CD14-positive monocyte (primary cell): ENCODE data around the gene TSNAX. TPM values are rescaled to one million over a fixed set of nuclear protein-coding genes. Genes with fewer than 3 reads are reported as not detected.

Experiments
- DNase-seq, 3 donors: peaks; one replicate each; pipeline ENCODE4 v3.0.0-alpha.2; 2011 to 2022
- H2AFZ ChIP-seq: 2 replicates; pipeline ENCODE4 v1.6.0; 2012; ENCODE audit warnings: mild to moderate bottlenecking, low read depth, low read length, inconsistent platforms; ENCODE audit not compliant: insufficient read depth, poor library complexity, severe bottlenecking
- H3K27ac ChIP-seq, 2 donors: 1 replicate in 1 of 2; 2 replicates in 1 of 2; pipeline ENCODE4 v1.5.1; 2012 to 2013; ENCODE audit warnings: low read length in 2 of 2, control low read depth in 1 of 2, inconsistent platforms in 1 of 2, low read depth in 1 of 2, mild to moderate bottlenecking in 1 of 2
- H3K27me3 ChIP-seq, 2 donors: one replicate each; pipeline versions ENCODE4 v1.6.0 to v1.6.1; 2011 to 2013; ENCODE audit warnings: low read length in 2 of 2; ENCODE audit not compliant: control insufficient read depth in 2 of 2, insufficient read depth in 2 of 2
- H3K36me3 ChIP-seq, 2 donors: replicated peaks in 1 of 2; 1 replicate in 1 of 2; 2 replicates in 1 of 2; pipeline versions ENCODE4 v1.5.1 to v1.6.1; 2012 to 2013; ENCODE audit warnings: low read length in 2 of 2, control low read depth in 1 of 2, inconsistent platforms in 1 of 2, mild to moderate bottlenecking in 1 of 2; ENCODE audit not compliant: insufficient read depth in 2 of 2, control insufficient read depth in 1 of 2
- H3K4me1 ChIP-seq, 2 donors: 1 replicate in 1 of 2; 2 replicates in 1 of 2; pipeline versions ENCODE4 v1.5.1 to v1.6.1; 2012 to 2013; ENCODE audit warnings: low read length in 2 of 2, control low read depth in 1 of 2, inconsistent platforms in 1 of 2, mild to moderate bottlenecking in 1 of 2, moderate library complexity in 1 of 2; ENCODE audit not compliant: insufficient read depth in 2 of 2, control insufficient read depth in 1 of 2
- H3K4me2 ChIP-seq: replicated peaks from 2 replicates; pipeline ENCODE3; 2012; ENCODE audit warnings: low read length, moderate library complexity, mild to moderate bottlenecking; ENCODE audit not compliant: poor library complexity, severe bottlenecking; ENCODE audit errors: extremely low read depth
- H3K4me3 ChIP-seq, 3 experiments: fragments of 200-600 bp in 1 of 3; sonication (generic) in 1 of 3; replicated peaks in 1 of 3; 1 replicate in 2 of 3; 2 replicates in 1 of 3; pipeline ENCODE4 v1.5.1; 2011 to 2013; ENCODE audit warnings: low read length in 3 of 3, mild to moderate bottlenecking in 3 of 3, control low read depth in 2 of 3, low read depth in 2 of 3, inconsistent platforms in 1 of 3, moderate library complexity in 1 of 3
- H3K79me2 ChIP-seq: 2 replicates; pipeline ENCODE4 v1.6.0; 2012; ENCODE audit warnings: mild to moderate bottlenecking, control low read depth, inconsistent platforms, low read length, moderate library complexity; ENCODE audit not compliant: insufficient read depth
- H3K9ac ChIP-seq: 2 replicates; pipeline ENCODE4 v1.6.0; 2017; ENCODE audit warnings: low read length, mild to moderate bottlenecking; ENCODE audit not compliant: insufficient read depth, poor library complexity, severe bottlenecking
- H3K9me3 ChIP-seq, 2 donors: replicated peaks in 1 of 2; 1 replicate in 1 of 2; 2 replicates in 1 of 2; pipeline versions ENCODE4 v1.5.1 to v1.6.1; 2012 to 2013; ENCODE audit warnings: low read length in 2 of 2, control low read depth in 1 of 2; ENCODE audit not compliant: control insufficient read depth in 1 of 2, insufficient read depth in 1 of 2
- H4K20me1 ChIP-seq: 2 replicates; pipeline ENCODE4 v1.6.0; 2012; ENCODE audit warnings: mild to moderate bottlenecking, low read length, control low read depth, moderate library complexity; ENCODE audit not compliant: insufficient read depth
- H3K27ac Mint-ChIP-seq, 7 donors: one replicate each; pipeline ENCODE4 v1.8.0; 2020; ENCODE audit warnings: mild to moderate bottlenecking in 7 of 7, mixed read lengths in 7 of 7, moderate library complexity in 6 of 7, inconsistent platforms in 2 of 7
- H3K27me3 Mint-ChIP-seq, 3 donors: one replicate each; pipeline ENCODE4 v1.8.0; 2021 to 2022; ENCODE audit warnings: low read depth in 3 of 3, mild to moderate bottlenecking in 3 of 3, mixed read lengths in 3 of 3, moderate library complexity in 3 of 3, inconsistent platforms in 1 of 3
- H3K36me3 Mint-ChIP-seq, 2 donors: one replicate each; pipeline ENCODE4 v1.8.0; 2020; ENCODE audit warnings: mixed read lengths in 2 of 2, inconsistent platforms in 1 of 2, mild to moderate bottlenecking in 1 of 2
- H3K4me1 Mint-ChIP-seq: one replicate; pipeline ENCODE4 v1.8.0; 2020; ENCODE audit warnings: mild to moderate bottlenecking, mixed read lengths
- H3K4me3 Mint-ChIP-seq, 2 donors: one replicate each; pipeline ENCODE4 v1.8.0; 2020; ENCODE audit warnings: mild to moderate bottlenecking in 2 of 2, mixed read lengths in 2 of 2, moderate library complexity in 1 of 2
- H3K9me3 Mint-ChIP-seq, 7 donors: one replicate each; pipeline ENCODE4 v1.8.0; 2020 to 2022; ENCODE audit warnings: mixed read lengths in 7 of 7, mild to moderate bottlenecking in 6 of 7, moderate library complexity in 6 of 7, inconsistent platforms in 2 of 7
- CTCF ChIP-seq: fragments of 200-600 bp; IDR thresholded peaks from one replicate; pipeline ENCODE4 v1.8.0; 2022; ENCODE audit warnings: antibody characterized with exemption, mild to moderate bottlenecking
- WGBS: methylation state at CpG from one replicate; pipeline ENCODE4 v1.1.5; 2013; ENCODE audit warnings: missing lambda C conversion rate; ENCODE audit not compliant: insufficient coverage; 5-methylcytosine and 5-hydroxymethylcytosine counted together
- intact Hi-C, 2 donors: fragments of 100-400 bp; cut with micrococcal nuclease; formaldehyde crosslinking; loops; one replicate each; pipeline versions ENCODE4 v1.15.0 to v1.15.1; 2023
- polyA plus RNA-seq, 3 donors: library from polyadenylated mRNA; depleted of rRNA in 1 of 3; unstranded in 2 of 3; stranded (reverse) in 1 of 3; fragments of 300-500 nt in 2 of 3; fragments of >200 nt in 1 of 3; fragmentation: Illumina TruSeq in 2 of 3; gene quantifications; 1 replicate in 2 of 3; 2 replicates in 1 of 3; pipeline ENCODE4 v1.2.3, GENCODE V29; 2012 to 2021

TSNAX gene
- polyA plus RNA-seq, 3 donors, result 15.6 to 86.9 (median 82.0) TPM

- no peak for TF ChIP-seq CTCF
- Histone ChIP-seq H3K9ac (no peak overlapping the region), H3K4me1 (peaks cover 16 to 28% of the 10 kb centered on the region in 2 donors), H3K4me2 (no peak overlapping the region), H3K9me3 (no peaks in the 10 kb centered on the region), H3K36me3 (peaks cover 17 to 43% of the 10 kb centered on the region in 2 donors), H3K79me2 (peaks cover 34% of the 10 kb centered on the region), H4K20me1 (peaks cover 66% of the 10 kb centered on the region), H3K4me3 (no peak overlapping the region), H3K27me3 (no peaks in the 10 kb centered on the region), H2AFZ (no peak overlapping the region), H3K27ac (no peak overlapping the region)
- DNase-seq, result no peak
- no CpG with 5 or more reads among the region's 2 CpGs for WGBS
- Mint-ChIP-seq H3K4me3 (no peak overlapping the region), H3K4me1 (peaks cover 22% of the 10 kb centered on the region), H3K9me3 (no peaks in the 10 kb centered on the region), H3K36me3 (peaks cover 29 to 43% of the 10 kb centered on the region in 2 donors), H3K27ac (peak overlapping the region in 1 of 7 donors; percentile 42), H3K27me3 (no peaks in the 10 kb centered on the region)
- intact Hi-C loops, result no loop called here
Observed at GRCh38 chr1:231558708-231559185, 30.3 kb downstream of the TSNAX start.

GRCh38 chr1:231561647-231562383, 33.3 kb downstream of the TSNAX start:
- Histone ChIP-seq H3K27ac (no peak overlapping the region), H3K4me2 (no peak overlapping the region)
- peaks cover 29 to 56% of the 10 kb centered on the region in 2 donors for H3K36me3 Mint-ChIP-seq

More at GRCh38 chr1:231561647-231562383, 33.3 kb downstream of the TSNAX start:
- Mint-ChIP-seq H3K27ac (no peak overlapping the region), H3K4me1 (peaks cover 18% of the 10 kb centered on the region), H3K4me3 (no peak overlapping the region), H3K9me3 (no peaks in the 10 kb centered on the region), H3K27me3 (no peaks in the 10 kb centered on the region)
- H3K9me3 ChIP-seq, result no peaks in the 10 kb centered on the region
- H2AFZ ChIP-seq, result no peak overlapping the region
- no peaks in the 10 kb centered on the region for H3K27me3 ChIP-seq
- H3K9ac ChIP-seq, result no peak overlapping the region
- peaks cover 40% of the 10 kb centered on the region for H4K20me1 ChIP-seq
- H3K79me2 ChIP-seq, result peaks cover 24% of the 10 kb centered on the region
- H3K4me1 ChIP-seq, result peaks cover 14 to 25% of the 10 kb centered on the region in 2 donors
- no CpG with 5 or more reads among the region's 3 CpGs for WGBS
- DNase-seq, result no peak
- H3K36me3 ChIP-seq, result peaks cover 40 to 56% of the 10 kb centered on the region in 2 donors
- intact Hi-C loops, result no loop called here
- H3K4me3 ChIP-seq, result no peak overlapping the region
- TF ChIP-seq CTCF, result no peak
